Measurements from ENCODE around the gene AUH.

GRCh38 chr9:91211414-91211813, 150.3 kb downstream of the AUH start:
- TF ChIP-seq CTCF (IDR thresholded peaks at IDR 0.05) (no peak), POLR2A (IDR thresholded peaks at IDR 0.05) (no peak), POLR2AphosphoS5 (IDR thresholded peaks at IDR 0.05) (no peak)

All from gastroesophageal sphincter (tissue), 3 donors.